Central memory CD8-positive, alpha-beta T cell (primary cell): Measurements from ENCODE around the gene GALNT10.

Experiments used
- ATAC-seq: fragments of 150-1000 bp; cut with Tn5 transposase; replicated peaks from 2 replicates; pipeline ENCODE4 v1.10.0; 2022; ENCODE audit warnings: mild to moderate bottlenecking, moderate FRiP score, moderate number of reproducible peaks; ENCODE audit not compliant: poor library complexity, severe bottlenecking; ENCODE audit errors: extremely low read depth
- DNase-seq, 2 donors: peaks; one replicate each; pipeline ENCODE4 v3.0.0; 2021; ENCODE audit warnings: low spot score in 2 of 2
- H3K27ac Mint-ChIP-seq: one replicate; pipeline ENCODE4 v1.8.0; 2022; ENCODE audit warnings: low read depth, mild to moderate bottlenecking, moderate library complexity, mixed read lengths
- H3K27me3 Mint-ChIP-seq: one replicate; pipeline ENCODE4 v1.8.0; 2022; ENCODE audit warnings: mixed read lengths
- H3K36me3 Mint-ChIP-seq: one replicate; pipeline ENCODE4 v1.8.0; 2022; ENCODE audit warnings: mild to moderate bottlenecking, moderate library complexity, mixed read lengths; ENCODE audit not compliant: insufficient read depth
- H3K4me1 Mint-ChIP-seq: one replicate; pipeline ENCODE4 v1.8.0; 2022; ENCODE audit warnings: mixed read lengths
- H3K4me3 Mint-ChIP-seq: one replicate; pipeline ENCODE4 v1.8.0; 2022; ENCODE audit warnings: mild to moderate bottlenecking, moderate library complexity, mixed read lengths
- H3K9me3 Mint-ChIP-seq: one replicate; pipeline ENCODE4 v1.8.0; 2022; ENCODE audit warnings: mixed read lengths

Gene GALNT10

GRCh38 chr5:154189819-154190594, 526 bp upstream of the GALNT10 start:
- H3K4me1 Mint-ChIP-seq = peaks cover 39% of the 10 kb centered on the region
- ATAC-seq = peak; percentile 82
- H3K27ac Mint-ChIP-seq = peak overlapping the region; percentile 82
- DNase-seq = peak; percentile 72 to 81
- H3K4me3 Mint-ChIP-seq = peak overlapping the region; percentile 86
- no peaks in the 10 kb centered on the region for H3K27me3 Mint-ChIP-seq
- H3K9me3 Mint-ChIP-seq = no peaks in the 10 kb centered on the region
- H3K36me3 Mint-ChIP-seq = peaks cover 14% of the 10 kb centered on the region

DNA sequence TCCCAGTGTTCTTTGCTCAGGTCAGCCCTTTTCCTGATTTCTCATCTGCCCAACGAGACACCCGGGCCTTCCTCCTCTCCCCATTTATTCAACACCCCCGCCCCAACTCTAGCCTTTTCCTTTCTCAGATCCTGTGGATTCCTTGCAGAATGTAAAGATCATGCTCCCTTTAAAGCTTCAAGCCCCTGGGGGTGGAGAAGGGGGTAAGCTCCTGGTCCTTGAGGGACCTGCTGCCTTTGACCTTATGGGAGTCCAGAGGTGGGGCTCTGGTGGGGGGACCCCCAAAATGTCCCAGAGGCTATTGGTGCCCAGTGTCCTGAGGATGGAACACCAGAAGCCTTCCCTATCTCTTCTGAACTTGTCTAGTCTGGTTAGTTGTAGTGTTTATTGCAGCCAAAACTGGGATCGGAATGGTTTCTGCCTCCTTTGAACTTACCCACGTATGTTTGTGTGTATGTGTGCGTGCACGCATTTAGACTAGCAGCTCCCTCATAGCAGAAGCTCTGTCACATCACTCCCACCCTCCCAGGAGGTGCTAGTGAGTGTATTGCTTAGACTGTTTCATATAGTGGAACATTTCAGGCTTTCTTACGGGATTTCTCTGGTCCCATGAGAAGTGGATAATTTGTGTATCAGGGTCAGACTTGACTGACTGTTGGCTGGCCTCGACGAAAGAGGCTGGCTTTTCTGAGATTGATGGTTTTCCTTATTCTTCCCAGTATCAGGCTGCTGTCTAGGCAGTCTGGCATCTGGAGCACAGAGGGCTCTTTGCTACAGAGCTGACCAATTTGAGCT, 1.1 kb downstream of the GALNT10 start:
- no peak for DNase-seq
- Mint-ChIP-seq H3K4me3 (peak overlapping the region; percentile 94), H3K9me3 (no peaks in the 10 kb centered on the region), H3K4me1 (peaks cover 48% of the 10 kb centered on the region), H3K27ac (peak overlapping the region; percentile 96), H3K27me3 (no peaks in the 10 kb centered on the region), H3K36me3 (peaks cover 14% of the 10 kb centered on the region)
- ATAC-seq = no peak

- no peak overlapping the region for H3K4me3 Mint-ChIP-seq
- no peak for DNase-seq
These were observed 2.8 kb downstream of the GALNT10 start for GRCh38 chr5:154193283-154193682.

DNA sequence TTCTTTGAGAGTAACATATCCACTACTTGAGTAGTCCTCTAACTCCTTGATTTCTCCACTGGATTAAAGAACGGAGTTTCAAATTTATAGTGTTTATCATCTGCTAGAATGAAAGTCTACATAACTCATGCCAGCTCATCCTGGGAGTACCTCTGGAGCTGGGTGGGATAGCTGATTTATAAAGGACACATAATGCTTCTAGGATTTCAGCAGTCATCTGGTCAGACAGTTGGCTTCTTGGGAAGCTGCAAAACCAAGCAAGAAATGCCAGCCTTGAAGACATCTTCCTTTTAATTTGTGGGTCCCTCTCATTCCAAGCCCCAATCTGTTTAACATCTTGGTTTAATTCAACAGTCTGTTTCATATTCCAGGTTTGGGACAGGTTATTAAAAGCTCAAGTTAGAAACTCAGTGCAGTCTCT, 3.2 kb downstream of the GALNT10 start:
- H3K27ac Mint-ChIP-seq = no peak overlapping the region
- peaks cover 17% of the 10 kb centered on the region for H3K36me3 Mint-ChIP-seq
- DNase-seq = no peak
- no peak overlapping the region for H3K4me3 Mint-ChIP-seq
- H3K9me3 Mint-ChIP-seq = no peaks in the 10 kb centered on the region
- ATAC-seq = no peak
- no peaks in the 10 kb centered on the region for H3K27me3 Mint-ChIP-seq
- H3K4me1 Mint-ChIP-seq = peaks cover 67% of the 10 kb centered on the region

More at GRCh38 chr5:154193283-154193682, 2.8 kb downstream of the GALNT10 start:
- Mint-ChIP-seq H3K27me3 (no peaks in the 10 kb centered on the region), H3K4me1 (peaks cover 64% of the 10 kb centered on the region), H3K27ac (peak overlapping the region; percentile 96), H3K36me3 (peaks cover 16% of the 10 kb centered on the region), H3K9me3 (no peaks in the 10 kb centered on the region)
- ATAC-seq = no peak

- Mint-ChIP-seq H3K4me1 (peaks cover 68% of the 10 kb centered on the region), H3K27ac (no peak overlapping the region), H3K27me3 (no peaks in the 10 kb centered on the region), H3K9me3 (no peaks in the 10 kb centered on the region), H3K36me3 (peaks cover 14% of the 10 kb centered on the region), H3K4me3 (no peak overlapping the region)
- no peak for DNase-seq
- no peak for ATAC-seq
These were observed 4.1 kb downstream of the GALNT10 start for GRCh38 chr5:154194345-154195329.

DNA sequence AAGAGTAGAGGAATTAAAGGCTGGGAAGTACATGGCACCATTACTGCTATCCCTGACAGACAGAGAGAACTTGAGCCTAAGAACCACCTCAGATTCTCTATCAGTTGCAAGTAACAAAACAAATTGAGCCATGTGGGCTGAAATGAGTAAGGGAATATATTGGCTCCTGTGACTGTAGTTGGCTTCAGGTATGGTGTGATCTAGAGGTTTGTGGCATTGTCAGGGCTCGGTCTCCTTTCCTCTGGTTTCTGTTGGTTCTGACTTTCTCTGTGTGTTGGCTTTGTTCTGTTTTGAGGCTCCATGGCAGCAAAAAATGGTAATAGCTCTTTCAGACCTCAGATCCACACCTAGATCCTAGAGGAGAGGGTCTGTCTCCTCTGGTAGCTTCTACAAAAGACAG, 5.7 kb downstream of the GALNT10 start:
- Mint-ChIP-seq H3K27me3 (no peaks in the 10 kb centered on the region), H3K36me3 (peaks cover 8% of the 10 kb centered on the region), H3K27ac (peak overlapping the region; percentile 84), H3K4me1 (peaks cover 70% of the 10 kb centered on the region), H3K9me3 (no peaks in the 10 kb centered on the region), H3K4me3 (no peak overlapping the region)
- DNase-seq (no peak), ATAC-seq (no peak)

- ATAC-seq (no peak), DNase-seq (no peak)
- H3K36me3 Mint-ChIP-seq = peaks cover 8% of the 10 kb centered on the region
- no peaks in the 10 kb centered on the region for H3K9me3 Mint-ChIP-seq
- peak overlapping the region; percentile 84 for H3K27ac Mint-ChIP-seq
- peak overlapping the region; percentile 41 for H3K4me3 Mint-ChIP-seq
- H3K4me1 Mint-ChIP-seq = peaks cover 70% of the 10 kb centered on the region
- no peaks in the 10 kb centered on the region for H3K27me3 Mint-ChIP-seq
These were observed 6.6 kb downstream of the GALNT10 start for GRCh38 chr5:154196955-154197652.

DNA sequence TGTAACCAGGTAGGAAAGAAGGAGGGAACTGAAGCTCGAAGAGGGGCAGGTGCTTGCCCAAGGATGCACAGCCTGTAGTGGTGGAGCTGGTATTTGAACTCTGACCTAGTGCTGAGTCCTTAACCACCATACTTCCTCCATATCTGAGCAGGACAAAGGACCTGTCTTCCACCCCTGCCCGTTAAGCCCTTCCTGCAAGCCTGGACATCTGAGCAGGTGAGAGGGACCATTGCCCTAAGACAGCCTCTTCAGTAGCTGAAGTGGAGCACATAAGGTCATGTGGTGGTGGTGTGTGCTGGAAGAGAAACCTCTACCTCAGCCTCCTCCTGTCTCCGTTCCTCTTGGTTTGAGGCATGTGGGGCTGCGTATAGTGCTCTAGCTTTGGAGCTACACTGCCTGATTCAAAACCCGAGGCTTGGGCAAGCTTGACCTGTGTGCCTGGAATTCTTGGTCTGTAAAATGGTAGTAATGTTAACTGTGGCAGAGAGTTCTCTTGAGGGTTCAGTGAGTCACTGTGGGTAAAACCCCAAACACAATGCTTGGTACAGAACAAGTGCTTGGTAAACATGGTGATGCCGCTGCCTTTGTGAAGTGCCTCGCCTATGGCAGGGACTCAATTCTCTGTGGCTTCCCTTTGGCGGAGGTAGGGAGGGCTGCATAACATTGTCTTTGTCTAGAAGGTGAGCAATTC, 7.4 kb downstream of the GALNT10 start:
- peak; percentile 90 for ATAC-seq
- Mint-ChIP-seq H3K27ac (peak overlapping the region; percentile 84), H3K36me3 (peaks cover 7% of the 10 kb centered on the region), H3K4me3 (peak overlapping the region; percentile 41), H3K4me1 (peaks cover 68% of the 10 kb centered on the region), H3K27me3 (no peaks in the 10 kb centered on the region), H3K9me3 (no peaks in the 10 kb centered on the region)
- peak in 1 of 2 donors; percentile 51 for DNase-seq

GRCh38 chr5:154198611-154199230, 8.2 kb downstream of the GALNT10 start:
- H3K27me3 Mint-ChIP-seq = no peaks in the 10 kb centered on the region
- peak overlapping the region; percentile 84 for H3K27ac Mint-ChIP-seq
- peaks cover 71% of the 10 kb centered on the region for H3K4me1 Mint-ChIP-seq
- peak overlapping the region; percentile 41 for H3K4me3 Mint-ChIP-seq
- no peaks in the 10 kb centered on the region for H3K9me3 Mint-ChIP-seq
- no peak for DNase-seq
- ATAC-seq = no peak
- H3K36me3 Mint-ChIP-seq = peaks cover 7% of the 10 kb centered on the region

- Mint-ChIP-seq H3K27me3 (no peaks in the 10 kb centered on the region), H3K4me3 (no peak overlapping the region), H3K27ac (peak overlapping the region; percentile 84), H3K9me3 (no peaks in the 10 kb centered on the region), H3K36me3 (peaks cover 7% of the 10 kb centered on the region), H3K4me1 (peaks cover 74% of the 10 kb centered on the region)
- no peak for ATAC-seq
- no peak for DNase-seq
These were observed 8.7 kb downstream of the GALNT10 start for GRCh38 chr5:154199263-154199662.

- H3K36me3 Mint-ChIP-seq = peaks cover 7% of the 10 kb centered on the region
- H3K4me1 Mint-ChIP-seq = peaks cover 74% of the 10 kb centered on the region
- peak overlapping the region; percentile 84 for H3K27ac Mint-ChIP-seq
- H3K27me3 Mint-ChIP-seq = no peaks in the 10 kb centered on the region
- H3K9me3 Mint-ChIP-seq = no peaks in the 10 kb centered on the region
- ATAC-seq (no peak), DNase-seq (no peak)
- H3K4me3 Mint-ChIP-seq = no peak overlapping the region
These were observed 9.2 kb downstream of the GALNT10 start for GRCh38 chr5:154199671-154200220.
